GM04504 (cell line): ENCODE measurements around the gene USP24.
"Not testable (repeated sequence)": the region's sequence is repeated elsewhere in the genome, so short reads cannot be mapped to it uniquely, and the experiment has no call there.

Experiments used
- DNase-seq: peaks from one replicate; pipeline ENCODE4 v3.0.0-alpha.2; 2012; ENCODE audit warnings: low read depth

Gene USP24

GRCh38 chr1:55037733-55038551, 177.2 kb downstream of the USP24 start:
- no peak for DNase-seq

- DNase-seq, result no peak
Observed at GRCh38 chr1:55035904-55036303, 179.3 kb downstream of the USP24 start.

GRCh38 chr1:55034476-55035133, 180.6 kb downstream of the USP24 start:
- DNase-seq, result no peak

- DNase-seq, result no peak
Observed at GRCh38 chr1:55033265-55033614, 181.9 kb downstream of the USP24 start.

- not testable (repeated sequence) for DNase-seq
Observed at GRCh38 chr1:55031098-55031497, 184.1 kb downstream of the USP24 start.

- not testable (repeated sequence) for DNase-seq
Observed at GRCh38 chr1:55026682-55027081, 188.5 kb downstream of the USP24 start.

GRCh38 chr1:55024163-55024562, 191.0 kb downstream of the USP24 start:
- not testable (repeated sequence) for DNase-seq

- DNase-seq, result peak; percentile 80
Observed at GRCh38 chr1:55021942-55022546, 193.1 kb downstream of the USP24 start.

GRCh38 chr1:55018395-55018794, 196.8 kb downstream of the USP24 start:
- no peak for DNase-seq
